PFSK-1 (cell line): ENCODE measurements around the gene AHR.

Source experiments
- FOXP2 ChIP-seq: optimal IDR thresholded peaks from 2 replicates; pipeline ENCODE3; 2011; ENCODE audit warnings: borderline replicate concordance, control low read depth, inconsistent platforms; ENCODE audit not compliant: insufficient read depth; ENCODE audit errors: extremely low read length, extremely low read depth
- POLR2AphosphoS5 ChIP-seq: IDR thresholded peaks from 2 replicates; pipeline ENCODE4 v1.6.1; 2012; ENCODE audit warnings: low read depth, mild to moderate bottlenecking, control low read depth, low read length, moderate library complexity
- REST ChIP-seq, 2 experiments: IDR thresholded peaks; 2 replicates each; pipeline versions ENCODE4 v1.6.1 to v1.8.0; 2011 to 2012; ENCODE audit warnings: low read depth in 2 of 2, low read length in 2 of 2, control low read depth in 1 of 2, inconsistent platforms in 1 of 2, mild to moderate bottlenecking in 1 of 2, moderate library complexity in 1 of 2; ENCODE audit not compliant: insufficient read depth in 1 of 2
- TAF1 ChIP-seq: IDR thresholded peaks from 2 replicates; pipeline ENCODE4 v1.6.1; 2012; ENCODE audit warnings: low read length, control low read depth, borderline replicate concordance; ENCODE audit not compliant: insufficient read depth

GRCh38 chr7:17342756-17343155 lies 44.3 kb downstream of the AHR start:
- TF ChIP-seq POLR2AphosphoS5, result no peak
- TF ChIP-seq TAF1, result no peak
- no peak for TF ChIP-seq REST (IDR thresholded peaks at IDR 0.05; ENCODE audit: insufficient read depth in 1 of 2, low read depth in 2 of 2, low read length in 2 of 2)
- TF ChIP-seq FOXP2, result no peak
